ENCODE measurements around the gene SLC24A4.

Gene SLC24A4

GRCh38 chr14:92481386-92481785, 158.4 kb downstream of the SLC24A4 start:
- no peak for DNase-seq (ENCODE audit: low read depth)

- no peak for DNase-seq (ENCODE audit: low read depth)
These were observed 159.0 kb downstream of the SLC24A4 start for GRCh38 chr14:92481811-92482555.

GRCh38 chr14:92482621-92483319, 159.8 kb downstream of the SLC24A4 start:
- DNase-seq (ENCODE audit: low read depth) = no peak

- no peak for DNase-seq (ENCODE audit: low read depth)
These were observed 161.3 kb downstream of the SLC24A4 start for GRCh38 chr14:92484132-92484823.

- DNase-seq (ENCODE audit: low read depth) = no peak
These were observed 163.9 kb downstream of the SLC24A4 start for GRCh38 chr14:92486881-92487280.

- DNase-seq (ENCODE audit: low read depth) = no peak
These were observed 164.7 kb downstream of the SLC24A4 start for GRCh38 chr14:92487513-92488133.

- DNase-seq (ENCODE audit: low read depth) = no peak
These were observed 166.7 kb downstream of the SLC24A4 start for GRCh38 chr14:92489394-92490238.

GRCh38 chr14:92490239-92490959, 167.4 kb downstream of the SLC24A4 start:
- DNase-seq (ENCODE audit: low read depth) = no peak

- DNase-seq (ENCODE audit: low read depth) = no peak
These were observed 168.8 kb downstream of the SLC24A4 start for GRCh38 chr14:92491782-92492181.

- DNase-seq (ENCODE audit: low read depth) = no peak
These were observed 169.3 kb downstream of the SLC24A4 start for GRCh38 chr14:92492258-92492657.

GRCh38 chr14:92493024-92493423, 170.1 kb downstream of the SLC24A4 start:
- DNase-seq (ENCODE audit: low read depth) = no peak

- DNase-seq (ENCODE audit: low read depth) = no peak
These were observed 170.5 kb downstream of the SLC24A4 start for GRCh38 chr14:92493492-92493891.

GRCh38 chr14:92494512-92494911, 171.5 kb downstream of the SLC24A4 start:
- no peak for DNase-seq (ENCODE audit: low read depth)

GRCh38 chr14:92495027-92495426, 172.1 kb downstream of the SLC24A4 start:
- DNase-seq (ENCODE audit: low read depth) = no peak

GRCh38 chr14:92496191-92496857, 173.4 kb downstream of the SLC24A4 start:
- DNase-seq (ENCODE audit: low read depth) = no peak

GRCh38 chr14:92497391-92497790, 174.4 kb downstream of the SLC24A4 start:
- DNase-seq (ENCODE audit: low read depth) = no peak

GRCh38 chr14:92499234-92499633, 176.3 kb downstream of the SLC24A4 start:
- no peak for DNase-seq (ENCODE audit: low read depth)

- no peak for DNase-seq (ENCODE audit: low read depth)
These were observed 177.6 kb downstream of the SLC24A4 start for GRCh38 chr14:92500491-92500941.

- no peak for DNase-seq (ENCODE audit: low read depth)
These were observed 179.0 kb downstream of the SLC24A4 start for GRCh38 chr14:92501891-92502351.
